ENCODE results near the gene TGFBR2. TPM values are rescaled to one million over a fixed set of nuclear protein-coding genes. Genes with fewer than 3 reads are reported as not detected.

TGFBR2 gene
- total and polyA plus RNA-seq, 10 of the 15 experiments (the other 5 are each of a cell fraction or from before 2014, with no cell fraction given), result 0.02 to 0.98 (median 0.18) TPM; not detected in 1

DNA sequence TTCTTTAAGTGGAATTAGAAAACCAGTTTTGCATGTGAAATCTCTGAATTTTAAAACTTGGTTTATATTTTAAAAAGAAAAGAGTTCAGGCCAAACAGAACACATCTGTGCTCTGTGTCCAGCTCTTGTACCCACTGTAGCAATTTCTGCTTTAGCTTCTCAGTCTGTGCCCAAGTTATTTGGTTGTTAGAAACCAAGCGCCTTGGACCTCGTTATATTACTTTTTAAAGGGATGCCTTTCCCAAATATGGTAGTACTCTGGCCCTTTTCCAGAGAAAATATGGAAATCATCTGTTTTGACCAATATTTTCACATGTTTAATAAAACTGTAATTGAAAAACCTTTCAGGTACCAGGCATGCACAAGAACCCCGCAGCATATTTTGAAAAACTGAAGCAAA lies 27.3 kb downstream of the TGFBR2 start (continued):
- TF ChIP-seq, protein P1, sequence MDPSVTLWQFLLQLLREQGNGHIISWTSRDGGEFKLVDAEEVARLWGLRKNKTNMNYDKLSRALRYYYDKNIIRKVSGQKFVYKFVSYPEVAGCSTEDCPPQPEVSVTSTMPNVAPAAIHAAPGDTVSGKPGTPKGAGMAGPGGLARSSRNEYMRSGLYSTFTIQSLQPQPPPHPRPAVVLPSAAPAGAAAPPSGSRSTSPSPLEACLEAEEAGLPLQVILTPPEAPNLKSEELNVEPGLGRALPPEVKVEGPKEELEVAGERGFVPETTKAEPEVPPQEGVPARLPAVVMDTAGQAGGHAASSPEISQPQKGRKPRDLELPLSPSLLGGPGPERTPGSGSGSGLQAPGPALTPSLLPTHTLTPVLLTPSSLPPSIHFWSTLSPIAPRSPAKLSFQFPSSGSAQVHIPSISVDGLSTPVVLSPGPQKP (IDR thresholded peaks at IDR 0.05; ENCODE audit: low read depth, low read length), result no peak
- TF ChIP-seq CHD4 (IDR thresholded peaks at IDR 0.05) (no peak), SREBF1 (IDR thresholded peaks at IDR 0.05; ENCODE audit: low read length) (no peak), ESRRA (IDR thresholded peaks at IDR 0.05; ENCODE audit: low read length) (no peak), HDAC2 (IDR thresholded peaks at IDR 0.05) (no peak), GATAD2B (conservative IDR thresholded peaks at IDR 0.05; ENCODE audit: low read depth) (no peak), ZNF274 (IDR thresholded peaks at IDR 0.05; ENCODE audit: insufficient read depth, insufficient read length) (no peak)
- TF ChIP-seq, protein P2, sequence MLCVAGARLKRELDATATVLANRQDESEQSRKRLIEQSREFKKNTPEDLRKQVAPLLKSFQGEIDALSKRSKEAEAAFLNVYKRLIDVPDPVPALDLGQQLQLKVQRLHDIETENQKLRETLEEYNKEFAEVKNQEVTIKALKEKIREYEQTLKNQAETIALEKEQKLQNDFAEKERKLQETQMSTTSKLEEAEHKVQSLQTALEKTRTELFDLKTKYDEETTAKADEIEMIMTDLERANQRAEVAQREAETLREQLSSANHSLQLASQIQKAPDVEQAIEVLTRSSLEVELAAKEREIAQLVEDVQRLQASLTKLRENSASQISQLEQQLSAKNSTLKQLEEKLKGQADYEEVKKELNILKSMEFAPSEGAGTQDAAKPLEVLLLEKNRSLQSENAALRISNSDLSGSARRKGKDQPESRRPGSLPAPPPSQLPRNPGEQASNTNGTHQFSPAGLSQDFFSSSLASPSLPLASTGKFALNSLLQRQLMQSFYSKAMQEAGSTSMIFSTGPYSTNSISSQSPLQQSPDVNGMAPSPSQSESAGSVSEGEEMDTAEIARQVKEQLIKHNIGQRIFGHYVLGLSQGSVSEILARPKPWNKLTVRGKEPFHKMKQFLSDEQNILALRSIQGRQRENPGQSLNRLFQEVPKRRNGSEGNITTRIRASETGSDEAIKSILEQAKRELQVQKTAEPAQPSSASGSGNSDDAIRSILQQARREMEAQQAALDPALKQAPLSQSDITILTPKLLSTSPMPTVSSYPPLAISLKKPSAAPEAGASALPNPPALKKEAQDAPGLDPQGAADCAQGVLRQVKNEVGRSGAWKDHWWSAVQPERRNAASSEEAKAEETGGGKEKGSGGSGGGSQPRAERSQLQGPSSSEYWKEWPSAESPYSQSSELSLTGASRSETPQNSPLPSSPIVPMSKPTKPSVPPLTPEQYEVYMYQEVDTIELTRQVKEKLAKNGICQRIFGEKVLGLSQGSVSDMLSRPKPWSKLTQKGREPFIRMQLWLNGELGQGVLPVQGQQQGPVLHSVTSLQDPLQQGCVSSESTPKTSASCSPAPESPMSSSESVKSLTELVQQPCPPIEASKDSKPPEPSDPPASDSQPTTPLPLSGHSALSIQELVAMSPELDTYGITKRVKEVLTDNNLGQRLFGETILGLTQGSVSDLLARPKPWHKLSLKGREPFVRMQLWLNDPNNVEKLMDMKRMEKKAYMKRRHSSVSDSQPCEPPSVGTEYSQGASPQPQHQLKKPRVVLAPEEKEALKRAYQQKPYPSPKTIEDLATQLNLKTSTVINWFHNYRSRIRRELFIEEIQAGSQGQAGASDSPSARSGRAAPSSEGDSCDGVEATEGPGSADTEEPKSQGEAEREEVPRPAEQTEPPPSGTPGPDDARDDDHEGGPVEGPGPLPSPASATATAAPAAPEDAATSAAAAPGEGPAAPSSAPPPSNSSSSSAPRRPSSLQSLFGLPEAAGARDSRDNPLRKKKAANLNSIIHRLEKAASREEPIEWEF (IDR thresholded peaks at IDR 0.05; ENCODE audit: insufficient replicate concordance, low read depth, low read length), result no peak
